Endothelial cell of umbilical vein (primary cell): ENCODE measurements around the gene FGFRL1. TPM values are rescaled to one million over a fixed set of nuclear protein-coding genes. Genes with fewer than 3 reads are reported as not detected.

Experiments used
- BruUV-seq: library from RNA; stranded (reverse); fragments of 400-500 nt; replicated peaks from 2 replicates; lab custom pipeline; 2021; lab: Mats Ljungman, UMichigan
- CTCF ChIA-PET: fragments of 300-600, 350-600 bp; sonication (Branson Sonifier 250); formaldehyde crosslinking; loops from one replicate; lab custom pipeline; 2021; ENCODE audit warnings: antibody characterized with exemption, inconsistent platforms; lab: Charles Lee
- POLR2A ChIA-PET: fragments of 300-600, 350-600 bp; sonication (Branson Sonifier 250); formaldehyde crosslinking; loops from one replicate; lab custom pipeline; 2021; ENCODE audit warnings: antibody characterized with exemption, inconsistent platforms; lab: Charles Lee
- DNase-seq: peaks from one replicate; pipeline ENCODE4 v3.0.0-alpha.2; 2011; ENCODE audit warnings: low read depth, low spot score
- FAIRE-seq: peaks from 2 replicates; lab custom pipeline; 2011; peaks lifted over from hg19 to GRCh38; lab: Jason Lieb, UNC
- H2AFZ ChIP-seq: 2 replicates; pipeline ENCODE4 v1.6.0; 2012; ENCODE audit warnings: low read depth, low read length, control low read depth, inconsistent platforms
- H3K27ac ChIP-seq: 2 replicates; pipeline ENCODE4 v1.5.1; 2011; ENCODE audit warnings: low read depth, mild to moderate bottlenecking, control low read depth, low read length, moderate library complexity; ENCODE audit not compliant: insufficient read depth
- H3K27me3 ChIP-seq, 2 experiments: 2 replicates each; pipeline versions ENCODE4 v1.6.0 to v1.6.1; 2011; ENCODE audit warnings: low read length in 2 of 2, mixed read lengths in 1 of 2; ENCODE audit not compliant: control insufficient read depth in 2 of 2, insufficient read depth in 2 of 2
- H3K36me3 ChIP-seq, 2 experiments: 2 replicates in 1 of 2; 3 replicates in 1 of 2; pipeline ENCODE4 v1.5.1; 2011; ENCODE audit warnings: low read length in 2 of 2, mild to moderate bottlenecking in 1 of 2, moderate library complexity in 1 of 2; ENCODE audit not compliant: control insufficient read depth in 2 of 2, insufficient read depth in 2 of 2; ENCODE audit errors: extremely low read depth in 1 of 2
- H3K4me1 ChIP-seq: 3 replicates; pipeline ENCODE4 v1.5.1; 2011; ENCODE audit warnings: mild to moderate bottlenecking, low read length; ENCODE audit not compliant: control insufficient read depth, insufficient read depth; ENCODE audit errors: extremely low read depth
- H3K4me2 ChIP-seq: 2 replicates; pipeline ENCODE4 v1.6.1; 2011; ENCODE audit warnings: low read length, control low read depth, mixed read lengths; ENCODE audit not compliant: insufficient read depth
- H3K4me3 ChIP-seq, 3 experiments: fragments of 200-600 bp in 1 of 3; sonication (generic), shearing (Covaris generic) in 1 of 3; replicated peaks in 1 of 3; 2 replicates each; pipeline ENCODE4 v1.5.1; 2011 to 2016; ENCODE audit warnings: control low read depth in 3 of 3, low read length in 3 of 3, mild to moderate bottlenecking in 2 of 3, inconsistent platforms in 1 of 3, low read depth in 1 of 3, moderate library complexity in 1 of 3; ENCODE audit not compliant: insufficient read depth in 1 of 3
- H3K79me2 ChIP-seq: 2 replicates; pipeline ENCODE4 v1.6.0; 2012; ENCODE audit warnings: low read length, inconsistent platforms; ENCODE audit not compliant: control insufficient read depth, insufficient read depth
- H3K9ac ChIP-seq: replicated peaks from 2 replicates; pipeline ENCODE3; 2011; ENCODE audit warnings: low read length, control low read depth; ENCODE audit not compliant: insufficient read depth; ENCODE audit errors: extremely low read depth
- H3K9me1 ChIP-seq: replicated peaks from 3 replicates; pipeline ENCODE4 v1.6.0; 2011; ENCODE audit warnings: mild to moderate bottlenecking, low read length; ENCODE audit not compliant: control insufficient read depth, insufficient read depth; ENCODE audit errors: extremely low read depth
- H3K9me3 ChIP-seq: replicated peaks from 2 replicates; pipeline ENCODE4 v1.5.1; 2012; ENCODE audit warnings: low read length, inconsistent platforms; ENCODE audit not compliant: control insufficient read depth, insufficient read depth
- H4K20me1 ChIP-seq: replicated peaks from 2 replicates; pipeline ENCODE3; 2011; ENCODE audit warnings: mild to moderate bottlenecking, low read length; ENCODE audit not compliant: control insufficient read depth, insufficient read depth; ENCODE audit errors: extremely low read depth
- CTCF ChIP-seq, 2 donors: IDR thresholded peaks; 1 replicate in 1 of 2; 2 replicates in 1 of 2; pipeline ENCODE4 v1.5.1; 2011; ENCODE audit warnings: low read length in 2 of 2, mild to moderate bottlenecking in 2 of 2, moderate library complexity in 2 of 2, control low read depth in 1 of 2, inconsistent platforms in 1 of 2, low read depth in 1 of 2; ENCODE audit not compliant: insufficient read depth in 1 of 2; ENCODE audit errors: extremely low read depth in 1 of 2
- EZH2 ChIP-seq: IDR thresholded peaks from 2 replicates; pipeline ENCODE4 v1.6.1; 2012; ENCODE audit warnings: borderline replicate concordance, low read depth, mild to moderate bottlenecking, moderate library complexity, low read length, inconsistent platforms; ENCODE audit not compliant: severe bottlenecking
- FOS ChIP-seq: IDR thresholded peaks from 2 replicates; pipeline ENCODE4 v1.6.1; 2011; ENCODE audit warnings: mild to moderate bottlenecking, low read length, moderate library complexity, borderline replicate concordance; ENCODE audit not compliant: insufficient read depth
- GATA2 ChIP-seq: IDR thresholded peaks from 2 replicates; pipeline ENCODE4 v1.7.0; 2011; ENCODE audit warnings: low read depth, mild to moderate bottlenecking, moderate library complexity, mixed read lengths, low read length; ENCODE audit not compliant: insufficient read length, insufficient read depth
- JUN ChIP-seq: IDR thresholded peaks from 2 replicates; pipeline ENCODE4 v1.6.1; 2011; ENCODE audit warnings: borderline replicate concordance, low read depth; ENCODE audit not compliant: insufficient read length, insufficient read depth
- MAX ChIP-seq: IDR thresholded peaks from 2 replicates; pipeline ENCODE4 v1.6.1; 2011; ENCODE audit not compliant: insufficient read depth, insufficient read length
- MYC ChIP-seq: IDR thresholded peaks from one replicate; pipeline ENCODE4 v1.6.1; 2011; ENCODE audit warnings: mild to moderate bottlenecking, low read depth, low read length
- POLR2A ChIP-seq: IDR thresholded peaks from 2 replicates; pipeline ENCODE4 v1.6.1; 2012; ENCODE audit warnings: low read depth, mild to moderate bottlenecking, control low read depth, low read length
- POLR2AphosphoS5 ChIP-seq: IDR thresholded peaks from 2 replicates; pipeline ENCODE4 v1.6.1; 2012; ENCODE audit warnings: low read depth, mild to moderate bottlenecking, control low read depth, low read length, moderate library complexity; ENCODE audit not compliant: insufficient read depth
- dilution Hi-C: fragments of 300-500 bp; cut with MboI; formaldehyde crosslinking; loops from one replicate; pipeline ENCODE4 v1.15.0; 2019; ENCODE audit warnings: low sequenced_read_pairs; ENCODE audit not compliant: extremely low pct_ligation_motif_present
- intact Hi-C: fragments of 100-400 bp; cut with micrococcal nuclease; formaldehyde crosslinking; loops from one replicate; pipeline ENCODE4 v1.10.0; 2022
- polyA plus RNA-seq, 4 experiments: library from polyadenylated mRNA; depleted of rRNA in 3 of 4; stranded (reverse) in 3 of 4; unstranded in 1 of 4; fragments of >200 nt; gene quantifications; 2 replicates each; pipeline versions ENCODE4 v1.2.1 to v1.2.3, GENCODE V29; 2011 to 2012; ENCODE audit warnings: missing spikeins in 1 of 4
- total RNA-seq: library from RNA; stranded (reverse); gene quantifications from 2 replicates; pipeline ENCODE4 v1.2.3, GENCODE V29; 2021

The FGFRL1 gene
- total and polyA plus RNA-seq, 2 donors (not counting 3 experiments of a cell fraction or from before 2014, with no cell fraction given) = 33.3 to 74.6 TPM

GRCh38 chr4:1015746-1016145, 4.3 kb downstream of the FGFRL1 start:
- intact Hi-C loops = no loop called here
- no peak for FAIRE-seq
- Histone ChIP-seq H3K27me3 (no peaks in the 10 kb centered on the region), H3K4me3 (no peak overlapping the region), H3K4me1 (no peaks in the 10 kb centered on the region), H3K9me3 (no peaks in the 10 kb centered on the region), H2AFZ (no peak overlapping the region), H3K9me1 (no peaks in the 10 kb centered on the region), H3K9ac (no peak overlapping the region), H3K27ac (no peak overlapping the region), H4K20me1 (no peaks in the 10 kb centered on the region), H3K4me2 (no peak overlapping the region), H3K79me2 (peaks cover 3% of the 10 kb centered on the region), H3K36me3 (peaks cover 0 to 2% of the 10 kb centered on the region in 2 experiments)
- DNase-seq = no peak
- TF ChIP-seq MYC (no peak), POLR2A (no peak), MAX (no peak), POLR2AphosphoS5 (no peak), EZH2 (no peak), JUN (no peak), FOS (no peak), GATA2 (no peak), CTCF (IDR thresholded peaks at IDR 0.05; ENCODE audit: extremely low read depth in 1 of 2, insufficient read depth in 1 of 2, low read depth in 1 of 2, low read length in 2 of 2) (no peak)
- ChIA-PET POLR2A (no interaction called here), CTCF (no interaction called here)
- dilution Hi-C loops = no loop called here
- BruUV-seq = no TSS peak
